ENCODE results near the gene TCF12.
"Not testable (repeated sequence)": the region's sequence is repeated elsewhere in the genome, so short reads cannot be mapped to it uniquely, and the experiment has no call there.

The TCF12 gene

GRCh38 chr15:57150866-57151203 lies 232.4 kb downstream of the TCF12 start:
- DNase-seq (ENCODE audit: low spot score); H2BK5ac ChIP-seq (ENCODE audit: low read length); H2AFZ ChIP-seq (ENCODE audit: low read length); H3K27me3 ChIP-seq (ENCODE audit: control insufficient read depth in 3 of 3, insufficient read depth in 3 of 3, low read depth in 1 of 3, low read length in 3 of 3); H3K18ac ChIP-seq (ENCODE audit: low read length); H2BK12ac ChIP-seq (ENCODE audit: low read length); H4K91ac ChIP-seq (ENCODE audit: low read depth, low read length, poor library complexity); H2BK15ac ChIP-seq (ENCODE audit: low read length); H3K4me3 ChIP-seq (ENCODE audit: low read length in 2 of 2); H3K14ac ChIP-seq (ENCODE audit: low read length); H3K23ac ChIP-seq (ENCODE audit: low read depth, low read length, poor library complexity); H3K27ac ChIP-seq (replicated peaks; ENCODE audit: low read length); H3K4me2 ChIP-seq (ENCODE audit: insufficient read depth, low read length, poor library complexity, severe bottlenecking); H3K4ac ChIP-seq (ENCODE audit: low read length); H2BK120ac ChIP-seq (ENCODE audit: low read depth, low read length); H4K8ac ChIP-seq (ENCODE audit: low read depth, low read length); H3K9ac ChIP-seq (ENCODE audit: low read depth, low read length, poor library complexity); H2AK5ac ChIP-seq (ENCODE audit: low read depth, low read length); H3K79me1 ChIP-seq (ENCODE audit: low read depth, low read length): not testable (repeated sequence)
- Histone ChIP-seq H3K9me3 (replicated peaks in 1 of 2; ENCODE audit: control insufficient read depth in 2 of 2, insufficient read depth in 1 of 2, low read depth in 1 of 2, low read length in 2 of 2) (peaks cover 8 to 33% of the 10 kb centered on the region in 2 donors), H3K36me3 (replicated peaks in 1 of 2; ENCODE audit: control insufficient read depth in 2 of 2, insufficient read depth in 2 of 2, low read length in 2 of 2) (peaks cover 6 to 27% of the 10 kb centered on the region in 2 donors), H3K4me1 (ENCODE audit: control insufficient read depth in 2 of 2, insufficient read depth in 1 of 2, low read depth in 1 of 2, low read length in 2 of 2) (peaks cover 2 to 14% of the 10 kb centered on the region in 2 donors)
- WGBS, 2 donors (ENCODE audit: extremely low coverage in 2 of 2, insufficient read length in 2 of 2, insufficient replicate concordance in 1 of 2): no CpG with 5 or more reads among the region's 1 CpG

GRCh38 chr15:57152133-57152532 lies 233.7 kb downstream of the TCF12 start:
- Histone ChIP-seq H3K4me1 (ENCODE audit: control insufficient read depth in 2 of 2, insufficient read depth in 1 of 2, low read depth in 1 of 2, low read length in 2 of 2) (peaks cover 2 to 6% of the 10 kb centered on the region in 2 donors), H3K14ac (ENCODE audit: low read length) (no peak overlapping the region), H3K23ac (ENCODE audit: low read depth, low read length, poor library complexity) (no peak overlapping the region), H4K8ac (ENCODE audit: low read depth, low read length) (no peak overlapping the region), H3K18ac (ENCODE audit: low read length) (no peak overlapping the region), H3K27ac (replicated peaks; ENCODE audit: low read length) (no peak overlapping the region), H2BK120ac (ENCODE audit: low read depth, low read length) (no peak overlapping the region), H3K4me2 (ENCODE audit: insufficient read depth, low read length, poor library complexity, severe bottlenecking) (no peak overlapping the region), H2BK5ac (ENCODE audit: low read length) (no peak overlapping the region), H2BK12ac (ENCODE audit: low read length) (no peak overlapping the region), H3K36me3 (replicated peaks in 1 of 2; ENCODE audit: control insufficient read depth in 2 of 2, insufficient read depth in 2 of 2, low read length in 2 of 2) (peaks cover 6 to 27% of the 10 kb centered on the region in 2 donors), H3K9me3 (replicated peaks in 1 of 2; ENCODE audit: control insufficient read depth in 2 of 2, insufficient read depth in 1 of 2, low read depth in 1 of 2, low read length in 2 of 2) (peaks cover 8 to 33% of the 10 kb centered on the region in 2 donors), H2AFZ (ENCODE audit: low read length) (no peak overlapping the region), H2BK15ac (ENCODE audit: low read length) (no peak overlapping the region), H3K27me3 (ENCODE audit: control insufficient read depth in 3 of 3, insufficient read depth in 3 of 3, low read depth in 1 of 3, low read length in 3 of 3) (no peaks in the 10 kb centered on the region), H3K4me3 (ENCODE audit: low read length in 2 of 2) (no peak overlapping the region), H4K91ac (ENCODE audit: low read depth, low read length, poor library complexity) (no peak overlapping the region), H3K4ac (ENCODE audit: low read length) (no peak overlapping the region), H3K79me1 (ENCODE audit: low read depth, low read length) (no peaks in the 10 kb centered on the region), H2AK5ac (ENCODE audit: low read depth, low read length) (no peak overlapping the region), H3K9ac (ENCODE audit: low read depth, low read length, poor library complexity) (no peak overlapping the region)
- no CpG with 5 or more reads among the region's 1 CpG for WGBS, 2 donors (ENCODE audit: extremely low coverage in 2 of 2, insufficient read length in 2 of 2, insufficient replicate concordance in 1 of 2)
- DNase-seq (ENCODE audit: low spot score): no peak

GRCh38 chr15:57152666-57153539 lies 234.5 kb downstream of the TCF12 start:
- H3K9ac ChIP-seq (ENCODE audit: low read depth, low read length, poor library complexity): no peak overlapping the region
- H3K14ac ChIP-seq (ENCODE audit: low read length): no peak overlapping the region
- H3K4me2 ChIP-seq (ENCODE audit: insufficient read depth, low read length, poor library complexity, severe bottlenecking): no peak overlapping the region
- H3K18ac ChIP-seq (ENCODE audit: low read length): no peak overlapping the region
- H4K91ac ChIP-seq (ENCODE audit: low read depth, low read length, poor library complexity): no peak overlapping the region
- peaks cover 6 to 27% of the 10 kb centered on the region in 2 donors for H3K36me3 ChIP-seq (replicated peaks in 1 of 2; ENCODE audit: control insufficient read depth in 2 of 2, insufficient read depth in 2 of 2, low read length in 2 of 2)
- no peaks in the 10 kb centered on the region for H3K27me3 ChIP-seq (ENCODE audit: control insufficient read depth in 3 of 3, insufficient read depth in 3 of 3, low read depth in 1 of 3, low read length in 3 of 3)
- H3K79me1 ChIP-seq (ENCODE audit: low read depth, low read length): no peaks in the 10 kb centered on the region
- H4K8ac ChIP-seq (ENCODE audit: low read depth, low read length): no peak overlapping the region
- H3K9me3 ChIP-seq (replicated peaks in 1 of 2; ENCODE audit: control insufficient read depth in 2 of 2, insufficient read depth in 1 of 2, low read depth in 1 of 2, low read length in 2 of 2): peaks cover 8 to 33% of the 10 kb centered on the region in 2 donors
- H2BK120ac ChIP-seq (ENCODE audit: low read depth, low read length): no peak overlapping the region
- H3K27ac ChIP-seq (replicated peaks; ENCODE audit: low read length): no peak overlapping the region
- no peak overlapping the region for H3K4me3 ChIP-seq (ENCODE audit: low read length in 2 of 2)
- H3K4ac ChIP-seq (ENCODE audit: low read length): no peak overlapping the region
- H3K23ac ChIP-seq (ENCODE audit: low read depth, low read length, poor library complexity): no peak overlapping the region
- H2AK5ac ChIP-seq (ENCODE audit: low read depth, low read length): no peak overlapping the region
- peaks cover 2 to 5% of the 10 kb centered on the region in 2 donors for H3K4me1 ChIP-seq (ENCODE audit: control insufficient read depth in 2 of 2, insufficient read depth in 1 of 2, low read depth in 1 of 2, low read length in 2 of 2)
- H2BK15ac ChIP-seq (ENCODE audit: low read length): no peak overlapping the region
- DNase-seq (ENCODE audit: low spot score): no peak
- H2BK5ac ChIP-seq (ENCODE audit: low read length): no peak overlapping the region
- no peak overlapping the region for H2BK12ac ChIP-seq (ENCODE audit: low read length)
- no peak overlapping the region for H2AFZ ChIP-seq (ENCODE audit: low read length)
- WGBS, 2 donors (ENCODE audit: extremely low coverage in 2 of 2, insufficient read length in 2 of 2, insufficient replicate concordance in 1 of 2): no CpG with 5 or more reads among the region's 3 CpGs

GRCh38 chr15:57156210-57156884 lies 237.9 kb downstream of the TCF12 start:
- H3K4ac ChIP-seq (ENCODE audit: low read length): no peak overlapping the region
- no peak overlapping the region for H2AK5ac ChIP-seq (ENCODE audit: low read depth, low read length)

More at GRCh38 chr15:57156210-57156884, 237.9 kb downstream of the TCF12 start:
- Histone ChIP-seq H3K27ac (replicated peaks; ENCODE audit: low read length) (no peak overlapping the region), H2BK12ac (ENCODE audit: low read length) (no peak overlapping the region), H3K9me3 (replicated peaks in 1 of 2; ENCODE audit: control insufficient read depth in 2 of 2, insufficient read depth in 1 of 2, low read depth in 1 of 2, low read length in 2 of 2) (peaks cover 6 to 26% of the 10 kb centered on the region in 2 donors), H3K23ac (ENCODE audit: low read depth, low read length, poor library complexity) (no peak overlapping the region), H3K9ac (ENCODE audit: low read depth, low read length, poor library complexity) (no peak overlapping the region), H3K14ac (ENCODE audit: low read length) (no peak overlapping the region), H4K8ac (ENCODE audit: low read depth, low read length) (no peak overlapping the region), H4K91ac (ENCODE audit: low read depth, low read length, poor library complexity) (no peak overlapping the region), H3K4me2 (ENCODE audit: insufficient read depth, low read length, poor library complexity, severe bottlenecking) (no peak overlapping the region), H2BK15ac (ENCODE audit: low read length) (no peak overlapping the region), H2BK5ac (ENCODE audit: low read length) (no peak overlapping the region), H3K4me1 (ENCODE audit: control insufficient read depth in 2 of 2, insufficient read depth in 1 of 2, low read depth in 1 of 2, low read length in 2 of 2) (no peaks in the 10 kb centered on the region), H3K4me3 (ENCODE audit: low read length in 2 of 2) (no peak overlapping the region), H2AFZ (ENCODE audit: low read length) (no peak overlapping the region), H2BK120ac (ENCODE audit: low read depth, low read length) (no peak overlapping the region), H3K79me1 (ENCODE audit: low read depth, low read length) (no peaks in the 10 kb centered on the region), H3K18ac (ENCODE audit: low read length) (no peak overlapping the region), H3K27me3 (ENCODE audit: control insufficient read depth in 3 of 3, insufficient read depth in 3 of 3, low read depth in 1 of 3, low read length in 3 of 3) (no peaks in the 10 kb centered on the region), H3K36me3 (replicated peaks in 1 of 2; ENCODE audit: control insufficient read depth in 2 of 2, insufficient read depth in 2 of 2, low read length in 2 of 2) (peaks cover 6 to 24% of the 10 kb centered on the region in 2 donors)
- no CpG with 5 or more reads among the region's 3 CpGs for WGBS, 2 donors (ENCODE audit: extremely low coverage in 2 of 2, insufficient read length in 2 of 2, insufficient replicate concordance in 1 of 2)
- DNase-seq (ENCODE audit: low spot score): no peak

All from neuronal stem cell (in vitro differentiated cells).